Measurements from ENCODE around the gene TRPM3. TPM values are rescaled to one million over a fixed set of nuclear protein-coding genes. Genes with fewer than 3 reads are reported as not detected.
A peak's percentile ranks its signal among the peaks of the same experiment; 100 is the strongest.

Gene TRPM3
- total and polyA plus RNA-seq, 2 of the 8 experiments (the other 6 are each of a cell fraction or from before 2014, with no cell fraction given): 2.4 to 10.9 TPM

- ChIA-PET CTCF (ENCODE audit: partially characterized antibody) (interaction anchor here (0.9 to 1.3 kb wide), 2 partner anchors 8 to 17 kb away, joined by 3 read pairs; no protein-coding TSS in a partner anchor), POLR2A (ENCODE audit: partially characterized antibody) (no interaction called here)
- H4K20me1 ChIP-seq (replicated peaks in 1 of 2; ENCODE audit: control insufficient read depth in 1 of 2, insufficient read depth in 2 of 2, low read length in 2 of 2): no peaks in the 10 kb centered on the region
- H3K56ac ChIP-seq (replicated peaks; ENCODE audit: insufficient read length, low read depth, low read length): no peak overlapping the region
- no peaks in the 10 kb centered on the region for H3K79me2 ChIP-seq (ENCODE audit: control insufficient read depth in 1 of 2, insufficient read depth in 2 of 2, low read length in 2 of 2)
- H4K5ac ChIP-seq (ENCODE audit: insufficient read length, low read depth, low read length): no peak overlapping the region
- H3K4me2 ChIP-seq (ENCODE audit: insufficient read depth in 1 of 2, low read depth in 2 of 2, low read length in 2 of 2): no peak overlapping the region
- no peak overlapping the region for H3K4ac ChIP-seq (replicated peaks; ENCODE audit: insufficient read length, low read depth, low read length)
- no peak overlapping the region for H2BK5ac ChIP-seq (ENCODE audit: low read depth, low read length)
- H2BK12ac ChIP-seq (ENCODE audit: low read depth, low read length): no peak overlapping the region
- no peaks in the 10 kb centered on the region for H3K27me3 ChIP-seq (replicated peaks in 1 of 4; ENCODE audit: control insufficient read depth in 3 of 4, extremely low read depth in 1 of 4, insufficient read depth in 3 of 4, low read length in 3 of 4)
- H3K9ac ChIP-seq (replicated peaks in 1 of 4; ENCODE audit: extremely low read depth in 1 of 4, low read depth in 3 of 4, low read length in 3 of 4): no peak overlapping the region
- TF ChIP-seq GABPA (IDR thresholded peaks at IDR 0.05; ENCODE audit: borderline replicate concordance, insufficient read depth, low read length) (no peak), JUN (IDR thresholded peaks at IDR 0.05; ENCODE audit: low read depth, low read length) (no peak), CTCF (IDR thresholded peaks at IDR 0.05; ENCODE audit: control extremely low read depth in 1 of 3, insufficient read depth in 1 of 3, low read depth in 1 of 3, low read length in 3 of 3) (no peak)
- H2BK15ac ChIP-seq (ENCODE audit: low read length): no peak overlapping the region
- no peak overlapping the region for H2BK120ac ChIP-seq (replicated peaks; ENCODE audit: low read depth, low read length)
- H3K4me1 ChIP-seq (replicated peaks in 1 of 4; ENCODE audit: control insufficient read depth in 3 of 4, insufficient read depth in 4 of 4, low read length in 3 of 4): no peaks in the 10 kb centered on the region
- H2AFZ ChIP-seq (ENCODE audit: low read length): peak overlapping the region; percentile 40; the same call in 1 of the 2 replicates
- H2BK20ac ChIP-seq (ENCODE audit: low read length): no peak overlapping the region
- H3K27ac ChIP-seq (ENCODE audit: low read depth, low read length): no peak overlapping the region
- H3K4me3 ChIP-seq (ENCODE audit: extremely low read depth in 1 of 4, insufficient read depth in 2 of 4, low read depth in 3 of 4, low read length in 4 of 4): no peak overlapping the region
- H3K9me3 ChIP-seq (ENCODE audit: insufficient read depth in 2 of 2, low read depth in 1 of 2, low read length in 1 of 2): no peaks in the 10 kb centered on the region
- no peaks in the 10 kb centered on the region for H3K36me3 ChIP-seq (ENCODE audit: control insufficient read depth in 2 of 4, insufficient read depth in 4 of 4, low read length in 3 of 4)
- no peak overlapping the region for H3K18ac ChIP-seq (ENCODE audit: extremely low read depth, low read length)
- no peaks in the 10 kb centered on the region for H3K79me1 ChIP-seq (ENCODE audit: low read depth, low read length)
- no peak overlapping the region for H3K23ac ChIP-seq (ENCODE audit: insufficient read length)
- no peaks in the 10 kb centered on the region for H3K23me2 ChIP-seq (ENCODE audit: low read depth, low read length)
- no peak overlapping the region for H4K91ac ChIP-seq (replicated peaks; ENCODE audit: insufficient read length, low read length)
- DNase-seq (ENCODE audit: low read depth in 1 of 2, low spot score in 2 of 2) (no peak), FAIRE-seq (no peak)
- no peak overlapping the region for H2AK5ac ChIP-seq (ENCODE audit: low read depth, low read length)
- no peak overlapping the region for H4K8ac ChIP-seq (ENCODE audit: extremely low read depth, insufficient read depth, low read length)
- H3K14ac ChIP-seq (ENCODE audit: insufficient read length): no peak overlapping the region
- 89% methylated on average over 9 of the region's 9 CpGs; no CpG with 5 or more reads in 1 of the 2 experiments for WGBS, 2 experiments (ENCODE audit: extremely low coverage in 1 of 2, insufficient coverage in 1 of 2, insufficient read length in 1 of 2, insufficient replicate concordance in 2 of 2, low coverage in 1 of 2, low lambda C conversion rate in 2 of 2, missing lambda C conversion rate in 1 of 2)
Measured at GRCh38 chr9:70493029-70493428, 628.4 kb downstream of the TRPM3 start.

Measured in H1 (cell line).